Left lung (tissue), 10 donors: ENCODE results near the gene CLIC6. TPM values are rescaled to one million over a fixed set of nuclear protein-coding genes. Genes with fewer than 3 reads are reported as not detected.
"Not testable (repeated sequence)": the region's sequence is repeated elsewhere in the genome, so short reads cannot be mapped to it uniquely, and the experiment has no call there.

Source experiments
- ATAC-seq: fragments of 200-7000 bp; cut with Tn5 transposase; one replicate; pipeline ENCODE4 v1.9.1; 2020; ENCODE audit warnings: moderate library complexity
- DNase-seq, 4 donors: peaks; one replicate each; pipeline ENCODE4 v3.0.0-alpha.2; 2013 to 2020
- H3K27ac ChIP-seq, 2 donors: fragments of 200-600 bp; sonication (generic) in 1 of 2; one replicate each; pipeline versions ENCODE4 v1.5.0 to v1.8.0; 2020 to 2021
- H3K27me3 ChIP-seq, 2 donors: fragments of 200-600 bp; sonication (generic) in 1 of 2; one replicate each; pipeline versions ENCODE4 v1.5.0 to v1.8.0; 2020 to 2021
- H3K36me3 ChIP-seq, 2 donors: fragments of 200-600 bp; sonication (generic) in 1 of 2; one replicate each; pipeline versions ENCODE4 v1.5.0 to v1.8.0; 2020 to 2021
- H3K4me1 ChIP-seq, 2 donors: fragments of 200-600 bp; one replicate each; pipeline ENCODE4 v1.8.0; 2021
- H3K4me3 ChIP-seq, 2 donors: fragments of 200-600 bp; sonication (generic) in 1 of 2; one replicate each; pipeline versions ENCODE4 v1.5.0 to v1.8.0; 2020 to 2021; ENCODE audit warnings: mild to moderate bottlenecking in 1 of 2
- H3K9me3 ChIP-seq, 2 donors: fragments of 200-600 bp; sonication (generic) in 1 of 2; one replicate each; pipeline versions ENCODE4 v1.5.0 to v1.8.0; 2020 to 2021
- CTCF ChIP-seq, 2 donors: fragments of 200-600 bp; sonication (generic) in 1 of 2; IDR thresholded peaks; one replicate each; pipeline versions ENCODE4 v1.5.0 to v1.8.0; 2021; ENCODE audit warnings: antibody characterized with exemption in 2 of 2
- intact Hi-C, 2 donors: fragments of 100-400 bp; cut with DNase I; formaldehyde crosslinking; loops; one replicate each; pipeline versions ENCODE4 v1.11.2 to v1.14.2; 2022
- polyA plus RNA-seq, 6 donors: library from polyadenylated mRNA; unstranded; fragments of 120-200 nt; gene quantifications; one replicate each; pipeline ENCODE4 v1.2.1, GENCODE V29; 2013; ENCODE audit not compliant: insufficient read length in 6 of 6
- total RNA-seq, 2 donors: library from RNA; stranded (reverse); fragmentation: NEBNext Ultra II Directional; extraction: Animal tissue kit (Norgen Biotek cat#: 25700); gene quantifications; one replicate each; pipeline ENCODE4 v1.2.1, GENCODE V29; 2021
- donor health status: DM: no; HTN: yes; CAD: no.
- donor health status: DM: no; HTN: no; CAD: no.

Gene CLIC6
- total and polyA plus RNA-seq, 8 donors = 21.0 to 56.7 (median 41.4) TPM

- H3K36me3 ChIP-seq = no peaks in the 10 kb centered on the region
- no peaks in the 10 kb centered on the region for H3K27me3 ChIP-seq
- DNase-seq = no peak
- no peak for ATAC-seq
- intact Hi-C loops = no loop called here
- no peaks in the 10 kb centered on the region for H3K4me1 ChIP-seq
- no peak overlapping the region for H3K4me3 ChIP-seq
- H3K27ac ChIP-seq = no peak overlapping the region
- H3K9me3 ChIP-seq = no peaks in the 10 kb centered on the region
- no peak for TF ChIP-seq CTCF (IDR thresholded peaks at IDR 0.05)
These were observed 44.8 kb downstream of the CLIC6 start for GRCh38 chr21:34713621-34714020.

- Histone ChIP-seq H3K36me3 (no peaks in the 10 kb centered on the region), H3K9me3 (no peaks in the 10 kb centered on the region), H3K27ac (no peak overlapping the region), H3K4me3 (no peak overlapping the region), H3K27me3 (no peaks in the 10 kb centered on the region), H3K4me1 (no peaks in the 10 kb centered on the region)
- ATAC-seq (no peak), DNase-seq (no peak)
- intact Hi-C loops = no loop called here
- TF ChIP-seq CTCF (IDR thresholded peaks at IDR 0.05) = no peak
These were observed 46.7 kb downstream of the CLIC6 start for GRCh38 chr21:34715518-34715917.

- Histone ChIP-seq H3K27ac (no peak overlapping the region), H3K4me1 (no peaks in the 10 kb centered on the region), H3K36me3 (no peaks in the 10 kb centered on the region), H3K27me3 (no peaks in the 10 kb centered on the region), H3K9me3 (no peaks in the 10 kb centered on the region), H3K4me3 (no peak overlapping the region)
- ATAC-seq = no peak
- no peak for TF ChIP-seq CTCF (IDR thresholded peaks at IDR 0.05)
- intact Hi-C loops = no loop called here
- DNase-seq = no peak
These were observed 47.3 kb downstream of the CLIC6 start for GRCh38 chr21:34715985-34716596.

GRCh38 chr21:34718529-34718928 lies 49.7 kb downstream of the CLIC6 start:
- H3K36me3 ChIP-seq, H3K4me3 ChIP-seq, H3K27me3 ChIP-seq, H3K4me1 ChIP-seq, ATAC-seq, DNase-seq, H3K27ac ChIP-seq, intact Hi-C loops, H3K9me3 ChIP-seq: not testable (repeated sequence)

GRCh38 chr21:34722684-34723300 lies 54.0 kb downstream of the CLIC6 start:
- DNase-seq (no peak), ATAC-seq (no peak)
- peak; percentile 32 to 35 for TF ChIP-seq CTCF (IDR thresholded peaks at IDR 0.05)
- no peaks in the 10 kb centered on the region for H3K36me3 ChIP-seq
- intact Hi-C loops = no loop called here
- H3K27ac ChIP-seq = no peak overlapping the region
- peaks cover 0 to 6% of the 10 kb centered on the region in 2 donors for H3K4me1 ChIP-seq
- no peaks in the 10 kb centered on the region for H3K9me3 ChIP-seq
- no peaks in the 10 kb centered on the region for H3K27me3 ChIP-seq
- no peak overlapping the region for H3K4me3 ChIP-seq
